DMS153 (cell line): Measurements from ENCODE around the gene ARID5B.

Experiments used
- DNase-seq: peaks from one replicate; lab custom pipeline; 2025; lab: John Stamatoyannopoulos, UW

ARID5B gene

DNA sequence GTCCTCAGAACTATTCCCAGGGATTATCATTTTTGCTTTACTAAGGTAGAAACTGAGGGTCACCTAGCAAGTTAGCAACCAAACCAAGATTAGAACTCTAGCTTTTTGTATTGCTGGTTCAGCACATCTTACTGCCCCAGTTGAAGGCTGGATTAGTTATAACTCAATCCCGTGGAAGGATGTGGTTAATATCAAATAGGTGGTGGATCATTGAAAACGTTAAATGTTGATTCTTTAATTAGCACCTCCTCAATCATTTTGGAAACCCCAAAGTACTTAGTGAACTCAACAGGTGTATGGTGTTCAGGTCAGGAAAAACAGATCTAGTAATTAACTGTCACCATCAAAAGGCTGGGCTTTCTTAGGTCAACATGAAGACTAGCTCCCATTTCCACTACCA lies 152.4 kb downstream of the ARID5B start:
- no peak for DNase-seq

- DNase-seq = no peak
Measured at GRCh38 chr10:62054408-62054807, 152.9 kb downstream of the ARID5B start.

DNA sequence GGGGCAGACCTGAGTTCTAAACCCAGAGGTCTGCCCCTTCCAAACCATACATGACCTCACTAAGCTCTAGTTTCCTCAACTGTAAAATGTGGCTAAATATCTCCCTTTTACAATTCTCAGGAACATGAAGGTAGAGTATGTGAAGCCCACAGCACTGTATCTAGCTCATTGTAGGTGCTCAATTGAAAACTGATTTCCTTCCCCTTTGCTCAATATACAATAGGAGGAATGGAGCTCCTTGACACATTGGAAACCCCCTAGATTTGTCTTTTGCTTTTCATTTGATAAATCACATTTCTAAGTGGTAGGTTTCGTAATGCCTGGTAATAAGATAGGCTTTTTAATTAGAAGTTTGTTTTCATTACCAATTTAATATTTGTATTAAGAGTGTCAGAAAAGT lies 153.3 kb downstream of the ARID5B start:
- DNase-seq = no peak

- DNase-seq = no peak
Measured at GRCh38 chr10:62056219-62056618, 154.7 kb downstream of the ARID5B start.

DNA sequence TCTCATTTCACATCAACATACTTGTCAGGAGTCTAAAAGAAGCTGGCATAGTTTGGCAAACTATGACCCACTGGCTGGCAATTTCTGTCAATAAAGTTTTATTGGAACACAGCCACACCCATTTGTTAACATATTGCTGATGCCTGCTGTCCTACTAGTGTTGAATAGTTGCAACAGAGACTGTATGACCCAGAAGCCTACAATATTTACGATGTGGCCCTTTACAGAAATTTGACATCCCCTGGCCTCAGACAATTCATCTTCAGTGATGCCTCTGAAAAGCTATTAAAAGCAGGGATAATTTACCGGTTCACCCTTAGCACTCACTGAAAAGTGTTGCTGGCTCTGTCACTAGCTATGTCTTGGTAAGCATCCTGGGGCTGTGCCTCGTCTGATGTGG lies 155.2 kb downstream of the ARID5B start:
- no peak for DNase-seq

DNA sequence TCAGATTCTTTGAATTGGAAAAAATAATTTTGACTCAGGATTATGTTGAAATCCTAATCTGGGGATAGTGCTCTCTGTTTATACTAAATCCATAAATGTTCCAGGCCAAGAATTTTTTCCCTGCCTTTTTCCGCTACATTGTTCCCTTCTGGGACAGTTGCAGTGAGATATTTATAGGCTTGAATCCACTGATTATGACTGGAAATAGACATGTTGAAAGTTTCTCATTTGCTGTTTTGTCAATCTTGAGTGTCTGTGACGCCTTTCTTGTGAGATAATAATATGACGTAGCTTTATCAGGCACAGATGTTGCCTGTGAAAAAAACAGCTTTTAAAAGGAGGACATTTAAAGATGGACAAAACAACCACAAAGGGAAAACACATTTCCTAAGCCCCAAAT lies 155.9 kb downstream of the ARID5B start:
- DNase-seq = no peak

GRCh38 chr10:62057850-62058249 lies 156.4 kb downstream of the ARID5B start:
- DNase-seq = no peak

DNA sequence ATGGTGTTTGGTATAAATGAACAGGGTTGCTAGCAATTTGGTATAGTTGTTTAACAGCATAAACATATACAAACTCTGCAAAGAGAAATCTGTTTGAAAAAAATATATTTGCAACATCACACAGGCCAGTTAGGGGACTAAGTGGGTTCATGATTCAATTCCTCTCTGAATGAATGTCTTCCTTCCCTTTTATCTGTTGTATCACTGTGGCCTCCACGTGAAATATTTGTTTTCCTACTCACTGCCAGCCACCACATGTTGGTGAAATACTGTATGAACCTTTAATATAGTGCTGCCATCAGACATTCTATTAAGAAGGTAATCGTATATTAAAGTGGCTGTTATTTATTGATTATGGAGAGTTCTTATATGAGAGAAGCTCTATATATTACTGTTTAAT lies 157.0 kb downstream of the ARID5B start:
- DNase-seq = no peak

GRCh38 chr10:62058896-62059216 lies 157.4 kb downstream of the ARID5B start:
- no peak for DNase-seq

GRCh38 chr10:62059217-62059920 lies 157.9 kb downstream of the ARID5B start:
- DNase-seq = no peak

- no peak for DNase-seq
Measured at GRCh38 chr10:62062028-62062427, 160.5 kb downstream of the ARID5B start.

- DNase-seq = no peak
Measured at GRCh38 chr10:62062752-62063512, 161.4 kb downstream of the ARID5B start.

DNA sequence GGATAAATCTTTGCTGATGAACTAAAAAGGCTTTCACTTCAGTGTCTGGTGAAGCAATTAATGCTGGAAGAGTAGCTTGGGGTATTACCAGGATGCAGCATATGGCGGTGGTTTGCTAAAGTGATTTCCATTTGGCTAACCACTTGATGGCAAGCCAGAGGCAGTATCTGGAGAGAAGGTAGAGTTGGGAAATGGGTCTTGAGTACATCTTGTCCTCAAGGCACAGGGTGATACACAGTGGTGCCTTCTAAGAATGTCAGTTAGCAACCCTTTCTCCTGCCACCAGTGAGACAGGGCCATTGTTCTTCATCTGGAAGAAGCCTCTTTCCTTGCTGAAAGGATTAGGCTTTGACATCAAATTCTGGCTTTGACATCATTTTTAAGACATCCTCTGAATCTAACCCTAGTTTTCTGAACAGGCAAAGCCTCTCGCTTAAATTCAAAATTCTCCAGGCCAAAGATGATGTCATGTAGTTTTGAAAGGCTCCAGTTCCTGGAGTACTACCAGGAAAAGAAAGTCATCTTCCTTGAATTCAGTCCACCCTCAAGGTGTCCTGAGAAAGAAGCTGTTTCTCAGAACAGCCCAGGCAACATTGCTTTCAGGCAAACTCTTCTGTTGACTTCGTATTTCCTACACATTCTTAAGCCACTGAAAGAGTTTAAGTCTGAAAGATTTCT lies 162.4 kb downstream of the ARID5B start:
- DNase-seq = no peak

GRCh38 chr10:62067560-62067959 lies 166.1 kb downstream of the ARID5B start:
- DNase-seq = no peak

GRCh38 chr10:62068464-62068863 lies 167.0 kb downstream of the ARID5B start:
- no peak for DNase-seq

- no peak for DNase-seq
Measured at GRCh38 chr10:62069452-62070178, 168.1 kb downstream of the ARID5B start.

DNA sequence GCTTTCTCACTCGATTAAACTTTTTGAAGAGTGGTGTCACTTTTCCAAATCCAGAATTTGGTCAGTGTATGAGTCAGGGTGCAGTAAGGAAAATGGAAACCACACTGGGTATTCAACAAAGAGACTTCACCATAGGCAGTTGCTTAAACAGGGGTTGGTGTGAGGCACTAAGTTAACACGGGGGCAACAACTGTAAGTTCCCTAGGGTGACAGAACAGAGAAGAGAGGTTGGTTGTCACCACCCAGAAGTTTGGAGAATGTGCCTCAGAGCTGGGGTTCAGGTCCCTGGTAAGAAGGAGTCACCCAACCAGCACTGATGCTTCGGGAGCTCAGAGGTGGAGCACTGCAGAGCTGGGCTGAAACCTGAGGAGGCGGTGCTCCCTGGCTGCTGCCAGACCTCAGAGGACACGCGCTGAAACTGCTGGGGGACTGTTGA lies 170.4 kb downstream of the ARID5B start:
- no peak for DNase-seq

- no peak for DNase-seq
Measured at GRCh38 chr10:62072901-62073300, 171.4 kb downstream of the ARID5B start.

- no peak for DNase-seq
Measured at GRCh38 chr10:62073429-62073828, 171.9 kb downstream of the ARID5B start.

GRCh38 chr10:62075414-62075813 lies 173.9 kb downstream of the ARID5B start:
- peak; percentile 74 for DNase-seq

DNA sequence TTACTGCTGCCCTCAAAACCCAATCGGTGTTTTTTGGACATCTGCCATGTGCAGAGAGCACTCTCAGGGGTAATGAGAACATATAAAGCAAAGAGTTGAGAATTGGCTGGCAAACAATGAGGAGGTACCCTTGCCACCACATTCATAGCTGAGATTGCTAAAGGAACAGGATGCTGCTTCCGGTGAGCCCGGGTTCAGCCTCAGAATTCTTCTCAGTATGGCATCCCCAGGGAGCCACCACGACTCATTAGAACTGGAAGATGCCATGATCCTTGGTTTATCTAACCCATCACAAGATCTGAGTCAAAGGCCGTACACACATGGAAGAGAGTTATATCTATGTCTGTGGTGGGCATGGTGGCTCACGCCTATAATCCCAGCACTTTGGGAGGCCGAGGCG lies 174.4 kb downstream of the ARID5B start:
- peak; percentile 81 for DNase-seq

- DNase-seq = no peak
Measured at GRCh38 chr10:62076891-62077290, 175.4 kb downstream of the ARID5B start.
